GM18870 (cell line): ENCODE measurements around the gene TMEM204.

Experiments
- ATAC-seq: cut with Tn5 transposase; IDR thresholded peaks from one replicate; pipeline ENCODE4 v1.9.1; 2021; ENCODE audit warnings: moderate library complexity; ENCODE audit not compliant: unreplicated experiment

TMEM204 gene

DNA sequence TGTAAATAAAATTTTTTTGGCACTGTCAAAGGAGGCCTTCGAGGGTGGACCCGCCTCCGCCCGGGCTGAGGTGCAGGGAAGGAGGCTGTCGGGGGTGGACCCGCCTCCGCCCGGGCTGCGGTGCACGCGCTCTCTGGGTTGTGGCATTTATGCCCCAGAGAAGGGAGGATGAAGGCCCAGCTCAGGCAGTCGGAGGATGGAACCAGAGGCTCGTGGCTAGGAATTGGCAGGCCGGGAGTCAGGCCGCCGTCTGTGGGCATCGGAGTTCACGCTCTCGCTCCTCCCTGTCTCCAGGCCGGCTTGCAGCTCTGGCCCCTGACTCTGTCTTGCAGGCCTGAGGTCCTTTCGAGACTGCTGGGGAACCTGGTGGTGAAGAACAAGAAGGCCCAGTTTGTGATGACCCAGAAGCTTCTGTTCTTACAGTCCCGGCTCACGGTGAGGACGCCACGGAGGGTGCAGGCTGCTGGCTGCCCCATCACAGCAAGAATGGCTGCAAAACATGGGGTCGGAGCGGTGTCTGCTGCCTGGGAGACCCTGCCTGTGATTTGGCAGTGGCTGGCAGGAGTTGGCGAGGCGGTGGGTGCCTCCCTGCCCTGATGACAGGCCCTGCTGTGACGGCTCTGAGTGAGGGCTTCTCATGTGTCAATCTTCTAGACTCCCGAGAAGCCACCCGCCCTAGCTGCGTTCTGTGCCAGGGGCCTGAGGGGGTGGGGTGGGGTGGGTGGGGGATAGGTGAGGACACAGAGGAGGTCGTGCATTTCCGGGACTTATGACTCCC, 34.4 kb upstream of the TMEM204 start:
- ATAC-seq: no peak

DNA sequence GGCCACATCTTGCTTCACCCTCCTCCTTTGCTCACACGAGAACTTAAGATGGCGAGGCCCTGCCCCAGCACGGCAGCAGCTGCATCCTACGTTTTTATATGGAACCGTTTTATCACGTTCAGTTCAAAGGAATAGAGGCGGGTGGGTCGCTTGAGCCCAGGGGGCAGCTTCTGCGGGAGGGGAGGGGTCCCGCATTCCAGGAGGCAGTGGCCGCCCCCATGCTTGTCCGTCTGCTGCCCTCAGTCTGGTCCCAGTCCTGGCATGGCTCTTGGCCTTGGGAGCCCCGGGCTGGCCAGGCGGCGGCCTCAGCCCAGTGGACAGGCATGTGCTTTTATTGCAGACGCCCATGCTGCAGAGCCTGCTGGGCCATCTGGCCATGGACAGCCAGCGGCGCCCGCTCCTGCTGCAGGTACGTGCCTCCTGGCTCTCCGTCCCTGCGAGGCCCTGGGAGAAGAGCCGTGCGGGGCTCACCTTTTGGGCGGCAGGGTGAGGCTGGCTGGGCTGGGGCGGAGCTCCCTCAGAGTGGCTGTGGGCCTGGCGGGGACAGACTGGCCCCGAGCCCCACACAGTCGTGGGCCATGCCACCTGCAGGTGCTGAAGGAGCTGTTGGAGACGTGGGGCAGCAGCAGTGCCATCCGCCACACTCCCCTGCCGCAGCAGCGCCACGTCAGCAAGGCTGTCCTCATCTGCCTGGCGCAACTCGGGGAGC, 33.6 kb upstream of the TMEM204 start:
- no peak for ATAC-seq

DNA sequence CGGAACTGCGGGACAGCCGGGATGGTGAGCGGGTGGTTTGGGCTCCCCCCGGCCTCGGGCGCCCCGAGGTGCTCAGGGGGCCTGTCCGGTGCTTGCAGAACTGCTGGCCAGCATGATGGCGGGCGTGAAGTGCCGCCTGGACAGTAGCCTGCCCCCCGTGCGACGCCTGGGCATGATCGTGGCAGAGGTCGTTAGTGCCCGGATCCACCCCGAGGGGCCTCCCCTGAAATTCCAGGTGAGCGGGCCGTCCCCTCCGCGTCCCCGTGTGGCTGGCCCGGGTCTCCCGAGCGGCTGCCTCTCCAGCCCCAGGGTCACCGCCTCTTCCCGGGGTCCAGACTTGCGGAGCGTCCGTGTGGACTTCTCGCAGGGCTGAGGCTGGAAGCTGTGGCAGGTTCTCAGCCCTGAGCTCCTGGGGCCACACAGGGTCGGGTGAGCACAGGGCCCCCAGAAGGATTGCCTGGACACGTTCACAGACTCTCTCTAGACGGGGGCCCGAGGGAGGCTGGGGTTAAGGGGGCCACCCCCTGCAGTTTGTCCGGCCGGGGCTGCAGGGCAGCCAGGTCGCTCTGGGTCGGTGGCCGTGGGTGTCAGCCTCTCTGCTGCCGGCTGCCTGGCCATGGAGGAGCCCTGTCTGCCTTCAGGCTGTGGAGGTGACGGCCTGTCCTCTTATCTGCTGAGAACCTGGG, 32.9 kb upstream of the TMEM204 start:
- ATAC-seq: no peak

GRCh38 chr16:1501630-1502029, 31.8 kb upstream of the TMEM204 start:
- no peak for ATAC-seq

- no peak for ATAC-seq
Observed at GRCh38 chr16:1502092-1503004, 31.1 kb upstream of the TMEM204 start.

DNA sequence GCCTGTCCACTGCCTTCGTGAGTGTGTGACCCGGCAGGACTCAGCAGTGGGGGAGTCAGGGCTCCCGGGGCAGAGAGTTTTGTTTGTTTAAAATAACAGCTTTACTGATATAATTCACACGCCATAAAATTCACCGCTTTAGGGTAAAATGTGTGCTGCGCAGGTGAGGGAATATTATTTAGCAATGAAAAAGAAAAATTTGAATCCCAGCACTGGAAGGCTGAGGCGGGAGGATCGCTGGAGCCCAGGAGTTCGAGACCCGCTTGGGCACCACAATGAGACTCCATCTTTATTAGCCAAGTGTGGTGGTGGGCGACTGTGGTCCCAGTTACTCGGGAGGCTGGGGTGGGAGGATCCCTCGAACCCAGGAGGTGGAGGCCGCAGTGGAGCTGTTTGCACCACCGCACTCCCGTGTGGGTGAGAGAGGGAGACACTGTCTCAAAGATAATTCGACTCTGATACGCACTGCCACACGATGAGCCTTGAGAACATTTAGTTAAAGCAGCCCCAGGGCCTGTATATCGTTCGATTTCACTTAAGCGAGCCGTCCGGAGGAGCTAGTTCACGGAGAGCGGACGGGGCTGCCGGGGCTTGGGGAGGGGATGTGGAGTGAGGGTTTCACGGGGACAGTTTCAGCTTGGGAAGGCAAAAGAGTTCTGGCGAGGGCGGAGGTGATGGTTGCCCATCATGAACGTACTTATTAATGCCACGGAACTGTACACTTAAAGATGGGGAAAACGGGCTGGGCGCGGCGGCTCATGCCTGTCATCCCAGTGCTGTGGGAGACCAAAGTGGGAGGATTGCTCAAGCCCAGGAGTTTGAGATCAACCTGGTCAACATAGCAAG, 30.1 kb upstream of the TMEM204 start:
- no peak for ATAC-seq

DNA sequence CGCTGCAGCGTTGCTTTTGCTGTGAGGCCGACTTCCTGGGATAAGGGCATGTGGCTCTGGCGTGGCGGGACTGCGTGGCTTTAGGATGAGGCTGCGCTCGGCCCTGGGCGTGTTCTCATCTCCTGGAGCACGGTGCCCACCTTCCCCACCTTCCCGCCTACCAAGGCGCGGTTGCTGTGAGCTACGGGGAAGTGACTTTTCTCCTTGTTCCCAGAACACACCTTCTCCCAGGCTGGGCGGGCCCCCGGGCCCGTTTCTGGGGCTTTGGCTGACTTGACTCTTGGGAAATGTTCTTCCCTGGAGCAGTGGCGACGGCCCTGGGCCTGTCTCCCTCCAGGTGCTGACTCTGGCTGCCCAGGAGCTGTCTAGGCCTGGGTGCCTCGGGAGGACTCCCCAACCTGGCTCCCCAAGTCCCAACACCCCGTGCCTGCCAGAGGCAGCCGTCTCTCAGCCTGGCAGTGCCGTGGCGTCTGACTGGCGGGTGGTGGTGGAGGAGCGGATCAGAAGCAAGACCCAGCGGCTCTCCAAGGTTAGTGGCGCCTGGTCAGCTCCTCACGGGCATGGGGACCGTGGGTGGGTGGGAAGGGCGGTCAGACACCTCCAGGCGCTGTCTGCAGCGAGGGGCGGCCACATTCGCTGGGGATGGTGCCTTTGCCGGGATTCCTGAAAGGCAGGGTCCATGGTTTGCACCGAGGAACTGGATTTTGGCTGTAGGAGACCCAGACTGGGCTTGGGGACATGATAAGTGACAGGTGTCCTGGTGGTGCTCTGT, 28.2 kb upstream of the TMEM204 start:
- ATAC-seq: no peak

- ATAC-seq: no peak
Observed at GRCh38 chr16:1505912-1506311, 27.6 kb upstream of the TMEM204 start.

GRCh38 chr16:1506494-1507213, 26.8 kb upstream of the TMEM204 start:
- ATAC-seq: no peak

DNA sequence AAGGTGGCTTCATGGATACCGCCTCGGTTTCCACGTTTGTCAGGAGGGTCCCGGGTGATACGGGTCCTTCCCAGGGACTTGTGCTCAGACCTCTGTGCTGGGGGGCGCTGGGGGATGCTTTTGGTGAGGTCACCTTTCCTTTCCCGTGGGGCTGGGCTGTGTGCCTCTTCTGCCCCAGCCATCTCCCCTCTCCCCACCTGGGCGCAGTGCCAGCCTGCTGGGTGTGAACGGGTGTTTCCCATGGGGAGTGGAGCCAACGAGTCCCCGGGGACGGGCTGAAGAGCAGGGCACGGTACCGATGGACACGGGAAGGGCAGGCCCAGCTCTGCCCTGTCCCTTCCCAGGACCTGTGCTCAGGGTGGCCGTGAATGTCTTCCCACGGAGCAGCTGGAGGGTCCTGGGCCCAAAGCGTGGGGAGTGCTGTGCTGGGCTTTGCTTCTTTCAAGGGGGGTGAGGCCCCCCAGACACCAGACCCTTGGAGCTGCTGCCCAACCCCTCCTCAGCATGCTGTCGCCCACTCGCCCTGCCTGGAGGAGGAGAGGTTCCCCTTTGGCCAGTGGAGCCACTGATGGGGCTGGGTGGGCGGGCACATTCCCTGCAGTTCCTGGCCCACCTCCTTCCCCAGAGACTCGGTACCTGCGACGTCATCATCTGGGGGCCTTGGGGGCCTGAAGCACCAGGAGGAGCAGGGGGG, 24.8 kb upstream of the TMEM204 start:
- no peak for ATAC-seq

DNA sequence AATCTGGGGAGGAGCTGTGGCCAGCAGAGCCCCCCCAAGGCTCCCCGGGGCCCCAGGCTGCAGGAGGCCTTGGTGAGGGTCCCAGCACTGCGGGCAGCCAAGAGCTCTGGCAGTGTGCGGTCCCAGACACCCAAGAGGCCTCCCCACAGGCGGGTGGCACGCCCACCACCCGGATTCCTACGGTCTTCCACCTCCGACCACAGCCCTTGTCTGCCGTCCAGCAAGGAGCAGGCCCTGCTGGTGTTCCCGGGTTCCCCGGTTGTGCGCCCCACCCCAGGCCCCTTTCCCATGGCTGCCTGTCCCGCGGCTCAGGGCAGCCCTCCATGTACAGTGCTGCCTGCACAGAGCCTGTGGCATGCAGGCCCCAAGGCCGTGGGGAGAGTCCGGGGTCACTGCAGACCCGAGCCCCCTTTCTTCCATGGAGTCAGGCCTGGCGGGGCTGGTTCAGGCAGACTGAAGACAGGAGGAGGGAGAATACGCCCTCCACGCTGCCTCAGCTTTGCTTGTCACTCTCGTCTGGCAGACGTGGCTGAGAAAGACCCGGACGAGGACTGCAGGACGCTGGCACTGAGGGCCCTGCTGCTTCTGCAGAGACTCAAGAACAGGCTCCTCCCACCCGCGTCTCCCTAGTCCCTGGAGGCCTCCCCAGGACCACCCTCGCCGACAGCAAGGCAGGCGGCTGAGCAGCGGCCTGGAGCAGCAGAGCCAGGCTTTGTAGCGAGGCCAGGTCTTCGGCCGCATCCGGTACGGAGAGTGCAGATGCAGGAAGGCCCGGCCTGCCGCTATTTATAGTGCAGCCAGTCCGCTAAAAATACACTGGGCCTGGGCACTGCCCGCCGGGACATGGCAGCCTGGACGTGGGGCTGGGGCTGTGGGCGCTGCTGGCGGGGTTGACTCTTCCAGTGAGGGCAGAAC, 23.9 kb upstream of the TMEM204 start:
- no peak for ATAC-seq

DNA sequence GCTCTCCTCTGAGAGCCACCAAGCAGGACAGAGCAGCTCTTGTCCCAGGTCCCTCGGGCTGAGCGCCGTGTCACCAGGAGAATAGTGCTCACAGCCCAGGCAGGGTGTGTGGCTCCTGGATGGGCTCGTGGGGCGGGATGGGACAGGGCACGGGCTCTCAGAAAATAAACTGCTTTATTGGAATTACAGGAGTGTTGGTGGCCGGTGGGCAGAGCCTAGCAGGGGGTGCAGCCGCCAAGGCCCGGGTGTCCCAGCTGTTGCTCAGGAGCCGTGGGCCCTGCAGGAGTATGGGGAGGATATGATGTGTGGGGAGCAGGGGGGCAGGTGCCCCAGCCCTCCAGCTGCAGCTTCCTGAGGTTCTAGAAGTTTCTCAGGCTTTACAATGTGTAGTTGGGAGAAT, 23.2 kb upstream of the TMEM204 start:
- ATAC-seq: no peak

- no peak for ATAC-seq
Observed at GRCh38 chr16:1510941-1511351, 22.5 kb upstream of the TMEM204 start.

DNA sequence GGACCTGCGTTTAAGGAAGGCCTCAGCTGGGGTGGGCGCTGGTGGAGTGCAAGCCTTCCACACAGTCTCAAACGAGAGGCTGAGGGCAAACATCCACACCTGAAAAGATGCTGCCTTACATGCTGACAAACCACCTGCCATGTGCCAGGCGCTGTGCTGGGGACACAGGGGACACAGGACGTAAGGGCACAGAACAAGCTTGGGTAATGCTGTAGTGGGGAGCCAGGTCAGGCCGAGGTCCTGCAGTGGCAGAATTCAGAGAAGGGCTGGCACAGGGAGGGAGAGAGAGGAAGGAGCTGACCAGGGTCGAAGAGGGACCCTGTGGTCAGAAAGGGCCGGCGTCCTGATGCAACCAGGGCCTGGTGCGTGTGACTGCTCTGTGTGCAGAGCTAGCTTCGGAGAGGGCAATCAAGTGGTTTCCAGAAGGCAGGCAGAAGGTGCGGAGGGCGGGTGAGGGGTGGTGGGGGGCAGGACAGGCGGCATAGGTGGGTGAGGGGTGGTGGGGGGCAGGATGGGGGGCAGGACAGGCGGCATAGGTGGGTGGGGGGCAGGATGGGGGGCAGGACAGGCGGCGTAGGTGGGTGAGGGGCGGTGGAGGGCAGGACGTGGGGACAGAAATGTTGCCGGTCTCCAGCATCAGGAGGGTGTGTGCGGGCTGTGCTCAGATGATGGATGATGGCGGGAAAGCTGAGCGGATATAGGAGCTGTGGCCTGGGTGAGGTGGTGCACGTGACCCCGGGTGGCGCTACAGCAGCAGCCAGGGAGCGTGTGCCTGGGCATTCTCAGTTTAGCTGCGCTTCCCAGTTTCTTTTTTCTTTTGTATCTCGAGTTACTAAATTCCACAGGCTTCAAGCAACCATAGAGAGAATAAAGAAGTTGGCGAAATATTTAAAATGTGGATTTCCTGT, 21.6 kb upstream of the TMEM204 start:
- no peak for ATAC-seq

DNA sequence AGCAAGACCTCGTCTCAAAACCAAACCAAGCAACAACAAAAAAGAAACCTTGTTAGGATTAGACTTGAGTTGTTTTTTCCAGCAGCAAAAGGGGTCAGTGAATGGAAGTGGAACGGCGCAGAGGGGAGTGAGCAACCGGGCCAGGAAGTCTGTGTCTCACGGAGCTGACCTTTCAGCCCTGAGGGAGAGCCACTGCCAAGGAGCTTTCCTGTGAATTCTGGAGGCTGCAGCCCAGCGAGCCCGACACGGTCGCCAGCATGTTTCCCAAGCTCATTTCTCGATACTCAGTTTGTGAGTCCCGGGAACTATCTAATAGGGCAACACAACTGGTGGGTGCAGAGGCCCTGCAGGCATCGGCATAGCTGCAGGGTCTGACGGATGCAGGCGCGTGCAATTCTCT, 20.7 kb upstream of the TMEM204 start:
- ATAC-seq: no peak

- ATAC-seq: no peak
Observed at GRCh38 chr16:1514507-1514906, 19.0 kb upstream of the TMEM204 start.
